ENCODE measurements around the gene GHDC. TPM values are rescaled to one million over a fixed set of nuclear protein-coding genes. Genes with fewer than 3 reads are reported as not detected.
A peak's percentile ranks its signal among the peaks of the same experiment; 100 is the strongest.

Gene GHDC
- total and polyA plus RNA-seq, 2 of the 13 experiments (the other 11 are each of a cell fraction or from before 2014, with no cell fraction given), result 15.4 to 22.5 TPM

GRCh38 chr17:42180922-42181850 lies 13.1 kb downstream of the GHDC start, which contains the start of gene KCNH4 (continued):
- no peak for TF ChIP-seq SNAPC4 (CRISPR knock-in tag; IDR thresholded peaks at IDR 0.05)
- 0 out of 2 replicates have a peak, but pooled peaks have one; percentile 30 for TF ChIP-seq ZNF616 (CRISPR knock-in tag; IDR thresholded peaks at IDR 0.05; ENCODE audit: low read depth)
- no peak for TF ChIP-seq GRHL1 (CRISPR knock-in tag; conservative IDR thresholded peaks at IDR 0.05)
- TF ChIP-seq REL (CRISPR knock-in tag; conservative IDR thresholded peaks at IDR 0.05), result no peak
- no peak for TF ChIP-seq NR2F2 (IDR thresholded peaks at IDR 0.05; ENCODE audit: borderline replicate concordance, low read depth)
- no peak for TF ChIP-seq SMYD3 (CRISPR knock-in tag; IDR thresholded peaks at IDR 0.05)
- no peak for TF ChIP-seq ZSCAN29 (CRISPR knock-in tag; conservative IDR thresholded peaks at IDR 0.05)
- TF ChIP-seq RXRB (CRISPR knock-in tag; IDR thresholded peaks at IDR 0.05; ENCODE audit: borderline replicate concordance), result no peak
- TF ChIP-seq DPF2 (CRISPR knock-in tag; IDR thresholded peaks at IDR 0.05; ENCODE audit: borderline replicate concordance, low read depth), result no peak
- no peak for TF ChIP-seq SALL2 (CRISPR knock-in tag; IDR thresholded peaks at IDR 0.05)
- TF ChIP-seq FOXA1 (IDR thresholded peaks at IDR 0.05), result no peak
- no peak for TF ChIP-seq FOXA1 (CRISPR knock-in tag; IDR thresholded peaks at IDR 0.05)
- no peak for TF ChIP-seq ZNF280D (CRISPR knock-in tag; IDR thresholded peaks at IDR 0.05)
- TF ChIP-seq MTA1 (CRISPR knock-in tag; IDR thresholded peaks at IDR 0.05; ENCODE audit: borderline replicate concordance), result peak; percentile 60; the same call in 1 of the 2 replicates
- TF ChIP-seq KMT2B (CRISPR knock-in tag; IDR thresholded peaks at IDR 0.05), result no peak
- TF ChIP-seq ZNF234 (CRISPR knock-in tag; conservative IDR thresholded peaks at IDR 0.05), result no peak
- TF ChIP-seq KLF12 (CRISPR knock-in tag; IDR thresholded peaks at IDR 0.05; ENCODE audit: borderline replicate concordance), result no peak
- no peak for TF ChIP-seq SATB2 (CRISPR knock-in tag; IDR thresholded peaks at IDR 0.05)
